Panc1 (cell line): ENCODE measurements around the gene SPATC1L.

ENCODE experiments used
- CTCF ChIP-seq: fragments of 450-650 bp; IDR thresholded peaks from 2 replicates; pipeline ENCODE4 v1.5.1; 2017; ENCODE audit warnings: mild to moderate bottlenecking
- POLR2AphosphoS5 ChIP-seq: IDR thresholded peaks from 2 replicates; pipeline ENCODE4 v1.6.1; 2012; ENCODE audit warnings: mild to moderate bottlenecking, low read depth, low read length, moderate library complexity

GRCh38 chr21:46125846-46126301, 58.4 kb downstream of the SPATC1L start:
- TF ChIP-seq POLR2AphosphoS5: no peak
- no peak for TF ChIP-seq CTCF
